Measurements from ENCODE around the gene DMKN. TPM values are rescaled to one million over a fixed set of nuclear protein-coding genes. Genes with fewer than 3 reads are reported as not detected.

The DMKN gene
- total RNA-seq, 1 experiment from 2014 or later, result 9.3 TPM

GRCh38 chr19:35522745-35523327 lies 9.4 kb upstream of the DMKN start:
- Histone ChIP-seq H3K4me3 (ENCODE audit: low read length) (no peak overlapping the region), H3K27me3 (ENCODE audit: low read length) (no peaks in the 10 kb centered on the region), H3K4me1 (ENCODE audit: low read length) (no peaks in the 10 kb centered on the region), H3K27ac (ENCODE audit: low read length) (no peak overlapping the region), H4K20me1 (ENCODE audit: insufficient read depth, low read depth, low read length) (no peaks in the 10 kb centered on the region), H3K79me2 (ENCODE audit: low read length) (no peaks in the 10 kb centered on the region), H3K4me2 (ENCODE audit: low read depth, low read length, poor library complexity, severe bottlenecking) (no peak overlapping the region), H3K9ac (ENCODE audit: low read length) (no peak overlapping the region), H3K9me3 (ENCODE audit: low read length) (no peaks in the 10 kb centered on the region), H3K36me3 (ENCODE audit: insufficient read depth, low read length) (no peaks in the 10 kb centered on the region), H2AFZ (ENCODE audit: low read length) (no peak overlapping the region), H3K9me2 (replicated peaks; ENCODE audit: insufficient read depth, low read length) (no peaks in the 10 kb centered on the region)
- DNase-seq, result no peak

GRCh38 chr19:35521124-35521743 lies 7.8 kb upstream of the DMKN start:
- no peak overlapping the region for H3K4me2 ChIP-seq (ENCODE audit: low read depth, low read length, poor library complexity, severe bottlenecking)
- H3K79me2 ChIP-seq (ENCODE audit: low read length), result no peaks in the 10 kb centered on the region
- no peaks in the 10 kb centered on the region for H3K36me3 ChIP-seq (ENCODE audit: insufficient read depth, low read length)
- H3K9ac ChIP-seq (ENCODE audit: low read length), result no peak overlapping the region
- no peaks in the 10 kb centered on the region for H3K4me1 ChIP-seq (ENCODE audit: low read length)
- no peaks in the 10 kb centered on the region for H3K9me3 ChIP-seq (ENCODE audit: low read length)
- H3K27me3 ChIP-seq (ENCODE audit: low read length), result no peaks in the 10 kb centered on the region
- no peak for DNase-seq
- no peak overlapping the region for H3K4me3 ChIP-seq (ENCODE audit: low read length)
- H4K20me1 ChIP-seq (ENCODE audit: insufficient read depth, low read depth, low read length), result no peaks in the 10 kb centered on the region
- no peak overlapping the region for H2AFZ ChIP-seq (ENCODE audit: low read length)
- H3K27ac ChIP-seq (ENCODE audit: low read length), result no peak overlapping the region
- no peaks in the 10 kb centered on the region for H3K9me2 ChIP-seq (replicated peaks; ENCODE audit: insufficient read depth, low read length)

GRCh38 chr19:35519291-35519690 lies 5.8 kb upstream of the DMKN start:
- no peaks in the 10 kb centered on the region for H3K79me2 ChIP-seq (ENCODE audit: low read length)
- H3K4me2 ChIP-seq (ENCODE audit: low read depth, low read length, poor library complexity, severe bottlenecking), result no peak overlapping the region
- no peak overlapping the region for H3K4me3 ChIP-seq (ENCODE audit: low read length)
- H3K4me1 ChIP-seq (ENCODE audit: low read length), result no peaks in the 10 kb centered on the region
- DNase-seq, result no peak
- no peaks in the 10 kb centered on the region for H4K20me1 ChIP-seq (ENCODE audit: insufficient read depth, low read depth, low read length)
- H3K36me3 ChIP-seq (ENCODE audit: insufficient read depth, low read length), result no peaks in the 10 kb centered on the region
- H3K9me2 ChIP-seq (replicated peaks; ENCODE audit: insufficient read depth, low read length), result no peaks in the 10 kb centered on the region
- H3K27ac ChIP-seq (ENCODE audit: low read length), result no peak overlapping the region
- H2AFZ ChIP-seq (ENCODE audit: low read length), result no peak overlapping the region
- H3K27me3 ChIP-seq (ENCODE audit: low read length), result no peaks in the 10 kb centered on the region
- H3K9me3 ChIP-seq (ENCODE audit: low read length), result no peaks in the 10 kb centered on the region
- no peak overlapping the region for H3K9ac ChIP-seq (ENCODE audit: low read length)

- Histone ChIP-seq H3K27me3 (ENCODE audit: low read length) (no peaks in the 10 kb centered on the region), H4K20me1 (ENCODE audit: insufficient read depth, low read depth, low read length) (no peaks in the 10 kb centered on the region), H3K36me3 (ENCODE audit: insufficient read depth, low read length) (no peaks in the 10 kb centered on the region), H3K4me2 (ENCODE audit: low read depth, low read length, poor library complexity, severe bottlenecking) (no peak overlapping the region), H3K27ac (ENCODE audit: low read length) (no peak overlapping the region), H2AFZ (ENCODE audit: low read length) (no peak overlapping the region), H3K9me3 (ENCODE audit: low read length) (no peaks in the 10 kb centered on the region), H3K79me2 (ENCODE audit: low read length) (no peaks in the 10 kb centered on the region), H3K4me1 (ENCODE audit: low read length) (no peaks in the 10 kb centered on the region), H3K9ac (ENCODE audit: low read length) (no peak overlapping the region), H3K4me3 (ENCODE audit: low read length) (no peak overlapping the region), H3K9me2 (replicated peaks; ENCODE audit: insufficient read depth, low read length) (no peaks in the 10 kb centered on the region)
- DNase-seq, result no peak
Observed at GRCh38 chr19:35518313-35518712, 4.9 kb upstream of the DMKN start.

GRCh38 chr19:35517342-35517741 lies 3.9 kb upstream of the DMKN start:
- Histone ChIP-seq H3K4me2 (ENCODE audit: low read depth, low read length, poor library complexity, severe bottlenecking) (no peak overlapping the region), H3K79me2 (ENCODE audit: low read length) (no peaks in the 10 kb centered on the region), H2AFZ (ENCODE audit: low read length) (no peak overlapping the region), H4K20me1 (ENCODE audit: insufficient read depth, low read depth, low read length) (no peaks in the 10 kb centered on the region), H3K9me3 (ENCODE audit: low read length) (no peaks in the 10 kb centered on the region), H3K36me3 (ENCODE audit: insufficient read depth, low read length) (no peaks in the 10 kb centered on the region), H3K27me3 (ENCODE audit: low read length) (no peaks in the 10 kb centered on the region), H3K4me3 (ENCODE audit: low read length) (no peak overlapping the region), H3K9me2 (replicated peaks; ENCODE audit: insufficient read depth, low read length) (no peaks in the 10 kb centered on the region), H3K27ac (ENCODE audit: low read length) (no peak overlapping the region), H3K4me1 (ENCODE audit: low read length) (no peaks in the 10 kb centered on the region), H3K9ac (ENCODE audit: low read length) (no peak overlapping the region)
- DNase-seq, result no peak

GRCh38 chr19:35516310-35516709 lies 2.9 kb upstream of the DMKN start:
- no peaks in the 10 kb centered on the region for H3K27me3 ChIP-seq (ENCODE audit: low read length)
- DNase-seq, result no peak
- no peaks in the 10 kb centered on the region for H3K79me2 ChIP-seq (ENCODE audit: low read length)
- H3K27ac ChIP-seq (ENCODE audit: low read length), result no peak overlapping the region
- no peaks in the 10 kb centered on the region for H3K36me3 ChIP-seq (ENCODE audit: insufficient read depth, low read length)
- no peak overlapping the region for H3K9ac ChIP-seq (ENCODE audit: low read length)
- no peaks in the 10 kb centered on the region for H3K9me3 ChIP-seq (ENCODE audit: low read length)
- no peak overlapping the region for H3K4me3 ChIP-seq (ENCODE audit: low read length)
- H3K9me2 ChIP-seq (replicated peaks; ENCODE audit: insufficient read depth, low read length), result no peaks in the 10 kb centered on the region
- H4K20me1 ChIP-seq (ENCODE audit: insufficient read depth, low read depth, low read length), result no peaks in the 10 kb centered on the region
- H3K4me2 ChIP-seq (ENCODE audit: low read depth, low read length, poor library complexity, severe bottlenecking), result no peak overlapping the region
- no peak overlapping the region for H2AFZ ChIP-seq (ENCODE audit: low read length)
- no peaks in the 10 kb centered on the region for H3K4me1 ChIP-seq (ENCODE audit: low read length)

GRCh38 chr19:35514282-35514809 lies 897 bp upstream of the DMKN start:
- H3K79me2 ChIP-seq (ENCODE audit: low read length), result no peaks in the 10 kb centered on the region
- no peaks in the 10 kb centered on the region for H3K9me2 ChIP-seq (replicated peaks; ENCODE audit: insufficient read depth, low read length)
- H2AFZ ChIP-seq (ENCODE audit: low read length), result no peak overlapping the region
- DNase-seq, result no peak
- H3K4me3 ChIP-seq (ENCODE audit: low read length), result no peak overlapping the region
- H3K9me3 ChIP-seq (ENCODE audit: low read length), result no peaks in the 10 kb centered on the region
- H4K20me1 ChIP-seq (ENCODE audit: insufficient read depth, low read depth, low read length), result peaks cover 4% of the 10 kb centered on the region; the same call in 1 of the 2 replicates
- H3K36me3 ChIP-seq (ENCODE audit: insufficient read depth, low read length), result no peaks in the 10 kb centered on the region
- no peak overlapping the region for H3K4me2 ChIP-seq (ENCODE audit: low read depth, low read length, poor library complexity, severe bottlenecking)
- peaks cover 7% of the 10 kb centered on the region for H3K4me1 ChIP-seq (ENCODE audit: low read length)
- no peaks in the 10 kb centered on the region for H3K27me3 ChIP-seq (ENCODE audit: low read length)
- H3K27ac ChIP-seq (ENCODE audit: low read length), result no peak overlapping the region
- no peak overlapping the region for H3K9ac ChIP-seq (ENCODE audit: low read length)

- no peak overlapping the region for H3K9ac ChIP-seq (ENCODE audit: low read length)
- H3K36me3 ChIP-seq (ENCODE audit: insufficient read depth, low read length), result no peaks in the 10 kb centered on the region
- no peak overlapping the region for H3K4me2 ChIP-seq (ENCODE audit: low read depth, low read length, poor library complexity, severe bottlenecking)
- peaks cover 4% of the 10 kb centered on the region; the same call in 1 of the 2 replicates for H4K20me1 ChIP-seq (ENCODE audit: insufficient read depth, low read depth, low read length)
- no peak for DNase-seq
- peaks cover 7% of the 10 kb centered on the region for H3K4me1 ChIP-seq (ENCODE audit: low read length)
- H3K9me3 ChIP-seq (ENCODE audit: low read length), result no peaks in the 10 kb centered on the region
- H3K9me2 ChIP-seq (replicated peaks; ENCODE audit: insufficient read depth, low read length), result no peaks in the 10 kb centered on the region
- H3K27me3 ChIP-seq (ENCODE audit: low read length), result no peaks in the 10 kb centered on the region
- no peak overlapping the region for H3K27ac ChIP-seq (ENCODE audit: low read length)
- H3K79me2 ChIP-seq (ENCODE audit: low read length), result no peaks in the 10 kb centered on the region
- no peak overlapping the region for H2AFZ ChIP-seq (ENCODE audit: low read length)
- no peak overlapping the region for H3K4me3 ChIP-seq (ENCODE audit: low read length)
Observed at GRCh38 chr19:35512831-35513627, 420 bp downstream of the DMKN start.

Measured in Karpas-422 (cell line).